Activated T-helper 9 cell treated with anti-CD3 and anti-CD28 coated beads, Interleukin-2, amount 50 U/mL, for 16 hours (primary cell): Measurements from ENCODE around the gene PRPF40B.

Source experiments
- DNase-seq: peaks from one replicate; pipeline ENCODE4 v3.0.0-alpha.2; 2020; ENCODE audit warnings: low read depth

The PRPF40B gene

GRCh38 chr12:49687941-49688340 is 64.6 kb downstream of the PRPF40B start:
- DNase-seq = no peak

- DNase-seq = no peak
Observed at GRCh38 chr12:49689237-49689636, 65.9 kb downstream of the PRPF40B start.

- DNase-seq = no peak
Observed at GRCh38 chr12:49689785-49690184, 66.4 kb downstream of the PRPF40B start.

- DNase-seq = no peak
Observed at GRCh38 chr12:49692851-49693250, 69.5 kb downstream of the PRPF40B start.

- DNase-seq = no peak
Observed at GRCh38 chr12:49693931-49694444, 70.6 kb downstream of the PRPF40B start.
